CD14-positive monocyte (primary cell): ENCODE results near the gene HOXD4. TPM values are rescaled to one million over a fixed set of nuclear protein-coding genes. Genes with fewer than 3 reads are reported as not detected.

Experiments
- DNase-seq, 3 donors: peaks; one replicate each; pipeline ENCODE4 v3.0.0-alpha.2; 2011 to 2022
- H2AFZ ChIP-seq: 2 replicates; pipeline ENCODE4 v1.6.0; 2012; ENCODE audit warnings: mild to moderate bottlenecking, low read depth, low read length, inconsistent platforms; ENCODE audit not compliant: insufficient read depth, poor library complexity, severe bottlenecking
- H3K27ac ChIP-seq, 2 donors: 1 replicate in 1 of 2; 2 replicates in 1 of 2; pipeline ENCODE4 v1.5.1; 2012 to 2013; ENCODE audit warnings: low read length in 2 of 2, control low read depth in 1 of 2, inconsistent platforms in 1 of 2, low read depth in 1 of 2, mild to moderate bottlenecking in 1 of 2
- H3K27me3 ChIP-seq, 2 donors: one replicate each; pipeline versions ENCODE4 v1.6.0 to v1.6.1; 2011 to 2013; ENCODE audit warnings: low read length in 2 of 2; ENCODE audit not compliant: control insufficient read depth in 2 of 2, insufficient read depth in 2 of 2
- H3K36me3 ChIP-seq, 2 donors: replicated peaks in 1 of 2; 1 replicate in 1 of 2; 2 replicates in 1 of 2; pipeline versions ENCODE4 v1.5.1 to v1.6.1; 2012 to 2013; ENCODE audit warnings: low read length in 2 of 2, control low read depth in 1 of 2, inconsistent platforms in 1 of 2, mild to moderate bottlenecking in 1 of 2; ENCODE audit not compliant: insufficient read depth in 2 of 2, control insufficient read depth in 1 of 2
- H3K4me1 ChIP-seq, 2 donors: 1 replicate in 1 of 2; 2 replicates in 1 of 2; pipeline versions ENCODE4 v1.5.1 to v1.6.1; 2012 to 2013; ENCODE audit warnings: low read length in 2 of 2, control low read depth in 1 of 2, inconsistent platforms in 1 of 2, mild to moderate bottlenecking in 1 of 2, moderate library complexity in 1 of 2; ENCODE audit not compliant: insufficient read depth in 2 of 2, control insufficient read depth in 1 of 2
- H3K4me2 ChIP-seq: replicated peaks from 2 replicates; pipeline ENCODE3; 2012; ENCODE audit warnings: low read length, moderate library complexity, mild to moderate bottlenecking; ENCODE audit not compliant: poor library complexity, severe bottlenecking; ENCODE audit errors: extremely low read depth
- H3K4me3 ChIP-seq, 3 experiments: fragments of 200-600 bp in 1 of 3; sonication (generic) in 1 of 3; replicated peaks in 1 of 3; 1 replicate in 2 of 3; 2 replicates in 1 of 3; pipeline ENCODE4 v1.5.1; 2011 to 2013; ENCODE audit warnings: low read length in 3 of 3, mild to moderate bottlenecking in 3 of 3, control low read depth in 2 of 3, low read depth in 2 of 3, inconsistent platforms in 1 of 3, moderate library complexity in 1 of 3
- H3K79me2 ChIP-seq: 2 replicates; pipeline ENCODE4 v1.6.0; 2012; ENCODE audit warnings: mild to moderate bottlenecking, control low read depth, inconsistent platforms, low read length, moderate library complexity; ENCODE audit not compliant: insufficient read depth
- H3K9ac ChIP-seq: 2 replicates; pipeline ENCODE4 v1.6.0; 2017; ENCODE audit warnings: low read length, mild to moderate bottlenecking; ENCODE audit not compliant: insufficient read depth, poor library complexity, severe bottlenecking
- H3K9me3 ChIP-seq, 2 donors: replicated peaks in 1 of 2; 1 replicate in 1 of 2; 2 replicates in 1 of 2; pipeline versions ENCODE4 v1.5.1 to v1.6.1; 2012 to 2013; ENCODE audit warnings: low read length in 2 of 2, control low read depth in 1 of 2; ENCODE audit not compliant: control insufficient read depth in 1 of 2, insufficient read depth in 1 of 2
- H4K20me1 ChIP-seq: 2 replicates; pipeline ENCODE4 v1.6.0; 2012; ENCODE audit warnings: mild to moderate bottlenecking, low read length, control low read depth, moderate library complexity; ENCODE audit not compliant: insufficient read depth
- H3K27ac Mint-ChIP-seq, 7 donors: one replicate each; pipeline ENCODE4 v1.8.0; 2020; ENCODE audit warnings: mild to moderate bottlenecking in 7 of 7, mixed read lengths in 7 of 7, moderate library complexity in 6 of 7, inconsistent platforms in 2 of 7
- H3K27me3 Mint-ChIP-seq, 3 donors: one replicate each; pipeline ENCODE4 v1.8.0; 2021 to 2022; ENCODE audit warnings: low read depth in 3 of 3, mild to moderate bottlenecking in 3 of 3, mixed read lengths in 3 of 3, moderate library complexity in 3 of 3, inconsistent platforms in 1 of 3
- H3K36me3 Mint-ChIP-seq, 2 donors: one replicate each; pipeline ENCODE4 v1.8.0; 2020; ENCODE audit warnings: mixed read lengths in 2 of 2, inconsistent platforms in 1 of 2, mild to moderate bottlenecking in 1 of 2
- H3K4me1 Mint-ChIP-seq: one replicate; pipeline ENCODE4 v1.8.0; 2020; ENCODE audit warnings: mild to moderate bottlenecking, mixed read lengths
- H3K4me3 Mint-ChIP-seq, 2 donors: one replicate each; pipeline ENCODE4 v1.8.0; 2020; ENCODE audit warnings: mild to moderate bottlenecking in 2 of 2, mixed read lengths in 2 of 2, moderate library complexity in 1 of 2
- H3K9me3 Mint-ChIP-seq, 7 donors: one replicate each; pipeline ENCODE4 v1.8.0; 2020 to 2022; ENCODE audit warnings: mixed read lengths in 7 of 7, mild to moderate bottlenecking in 6 of 7, moderate library complexity in 6 of 7, inconsistent platforms in 2 of 7
- CTCF ChIP-seq: fragments of 200-600 bp; IDR thresholded peaks from one replicate; pipeline ENCODE4 v1.8.0; 2022; ENCODE audit warnings: antibody characterized with exemption, mild to moderate bottlenecking
- WGBS: methylation state at CpG from one replicate; pipeline ENCODE4 v1.1.5; 2013; ENCODE audit warnings: missing lambda C conversion rate; ENCODE audit not compliant: insufficient coverage; 5-methylcytosine and 5-hydroxymethylcytosine counted together
- intact Hi-C, 2 donors: fragments of 100-400 bp; cut with micrococcal nuclease; formaldehyde crosslinking; loops; one replicate each; pipeline versions ENCODE4 v1.15.0 to v1.15.1; 2023
- polyA plus RNA-seq, 3 donors: library from polyadenylated mRNA; depleted of rRNA in 1 of 3; unstranded in 2 of 3; stranded (reverse) in 1 of 3; fragments of 300-500 nt in 2 of 3; fragments of >200 nt in 1 of 3; fragmentation: Illumina TruSeq in 2 of 3; gene quantifications; 1 replicate in 2 of 3; 2 replicates in 1 of 3; pipeline ENCODE4 v1.2.3, GENCODE V29; 2012 to 2021

Gene HOXD4
- polyA plus RNA-seq, 3 donors: not detected

- Histone ChIP-seq H3K79me2 (no peaks in the 10 kb centered on the region), H3K4me1 (peaks cover 21 to 27% of the 10 kb centered on the region in 2 donors), H3K9ac (no peak overlapping the region), H3K27ac (no peak overlapping the region), H3K36me3 (no peaks in the 10 kb centered on the region), H3K9me3 (peaks cover 7 to 58% of the 10 kb centered on the region in 2 donors), H3K4me3 (peak overlapping the region in 1 of 3 experiments; percentile 42), H3K4me2 (peak overlapping the region; percentile 30), H3K27me3 (peaks cover 99% of the 10 kb centered on the region in 2 donors), H4K20me1 (no peaks in the 10 kb centered on the region), H2AFZ (peak overlapping the region; percentile 23)
- no peak for DNase-seq
- peak overlapping the region; percentile 55 to 88 for H3K4me3 Mint-ChIP-seq
- peaks cover 0 to 10% of the 10 kb centered on the region in 2 donors for H3K36me3 Mint-ChIP-seq
- intact Hi-C loops: no loop called here
- peaks cover 38% of the 10 kb centered on the region for H3K4me1 Mint-ChIP-seq
- WGBS: 3% methylated on average over 56 of the region's 71 CpGs
- peaks cover 0 to 39% (median 31%) of the 10 kb centered on the region in 7 donors for H3K9me3 Mint-ChIP-seq
- H3K27ac Mint-ChIP-seq: no peak overlapping the region
- H3K27me3 Mint-ChIP-seq: peaks cover 94 to 100% (median 96%) of the 10 kb centered on the region in 3 donors
- TF ChIP-seq CTCF: no peak
These were observed 14.7 kb upstream of the HOXD4 start for GRCh38 chr2:176136374-176137251.

GRCh38 chr2:176137252-176137580 is 14.1 kb upstream of the HOXD4 start:
- H3K4me3 ChIP-seq: no peak overlapping the region
- no peak for TF ChIP-seq CTCF
- no peak for DNase-seq
- no peaks in the 10 kb centered on the region for H3K79me2 ChIP-seq
- peaks cover 99% of the 10 kb centered on the region in 2 donors for H3K27me3 ChIP-seq
- peaks cover 0 to 10% of the 10 kb centered on the region in 2 donors for H3K36me3 Mint-ChIP-seq
- H3K9me3 ChIP-seq: peaks cover 7 to 57% of the 10 kb centered on the region in 2 donors
- H3K4me2 ChIP-seq: no peak overlapping the region
- no peaks in the 10 kb centered on the region for H3K36me3 ChIP-seq
- H2AFZ ChIP-seq: no peak overlapping the region
- peaks cover 0 to 39% (median 28%) of the 10 kb centered on the region in 7 donors for H3K9me3 Mint-ChIP-seq
- no peak overlapping the region for H3K27ac Mint-ChIP-seq
- no peak overlapping the region for H3K27ac ChIP-seq
- peaks cover 94 to 100% (median 95%) of the 10 kb centered on the region in 3 donors for H3K27me3 Mint-ChIP-seq
- intact Hi-C loops: no loop called here
- H3K4me1 ChIP-seq: peaks cover 20 to 23% of the 10 kb centered on the region in 2 donors
- H4K20me1 ChIP-seq: no peaks in the 10 kb centered on the region
- 0% methylated on average over 1 of the region's 2 CpGs for WGBS
- peak overlapping the region in 1 of 2 donors; percentile 68 for H3K4me3 Mint-ChIP-seq
- H3K4me1 Mint-ChIP-seq: peaks cover 35% of the 10 kb centered on the region
- no peak overlapping the region for H3K9ac ChIP-seq
